ENCODE measurements around the gene FBXL2.
"Not testable (repeated sequence)": the region's sequence is repeated elsewhere in the genome, so short reads cannot be mapped to it uniquely, and the experiment has no call there.

FBXL2 gene

GRCh38 chr3:33314993-33315392, 37.8 kb downstream of the FBXL2 start:
- no peaks in the 10 kb centered on the region for H3K4me1 ChIP-seq (ENCODE audit: control insufficient read depth, insufficient read depth, low read length)
- no peaks in the 10 kb centered on the region for H3K36me3 ChIP-seq (ENCODE audit: control insufficient read depth in 2 of 2, insufficient read depth in 2 of 2, low read length in 2 of 2)
- no peak overlapping the region for H3K27ac ChIP-seq (ENCODE audit: low read length)
- H3K9me3 ChIP-seq (ENCODE audit: control insufficient read depth in 2 of 2, low read length in 2 of 2), result no peaks in the 10 kb centered on the region
- H3K4me3 ChIP-seq (ENCODE audit: low read length in 2 of 2), result no peak overlapping the region
- no peak overlapping the region for H3K9ac ChIP-seq (ENCODE audit: low read length in 2 of 2)
- no peaks in the 10 kb centered on the region for H3K27me3 ChIP-seq (ENCODE audit: control insufficient read depth in 1 of 2, insufficient read depth in 2 of 2, low read length in 2 of 2)

- H3K4me3 ChIP-seq (ENCODE audit: low read length in 2 of 2), result no peak overlapping the region
These were observed 38.6 kb downstream of the FBXL2 start for GRCh38 chr3:33315826-33316225.

GRCh38 chr3:33317963-33318709, 40.9 kb downstream of the FBXL2 start:
- no peak overlapping the region for H3K9ac ChIP-seq (ENCODE audit: low read length in 2 of 2)
- no peak overlapping the region for H3K27ac ChIP-seq (ENCODE audit: low read length)
- no peaks in the 10 kb centered on the region for H3K4me1 ChIP-seq (ENCODE audit: control insufficient read depth, insufficient read depth, low read length)
- H3K27me3 ChIP-seq (ENCODE audit: control insufficient read depth in 1 of 2, insufficient read depth in 2 of 2, low read length in 2 of 2), result no peaks in the 10 kb centered on the region
- no peaks in the 10 kb centered on the region for H3K36me3 ChIP-seq (ENCODE audit: control insufficient read depth in 2 of 2, insufficient read depth in 2 of 2, low read length in 2 of 2)
- no peak overlapping the region for H3K4me3 ChIP-seq (ENCODE audit: low read length in 2 of 2)
- peaks cover 0 to 2% of the 10 kb centered on the region in 2 donors for H3K9me3 ChIP-seq (ENCODE audit: control insufficient read depth in 2 of 2, low read length in 2 of 2)

More at GRCh38 chr3:33315826-33316225, 38.6 kb downstream of the FBXL2 start:
- no peaks in the 10 kb centered on the region for H3K4me1 ChIP-seq (ENCODE audit: control insufficient read depth, insufficient read depth, low read length)
- no peaks in the 10 kb centered on the region for H3K9me3 ChIP-seq (ENCODE audit: control insufficient read depth in 2 of 2, low read length in 2 of 2)
- H3K36me3 ChIP-seq (ENCODE audit: control insufficient read depth in 2 of 2, insufficient read depth in 2 of 2, low read length in 2 of 2), result no peaks in the 10 kb centered on the region
- H3K27ac ChIP-seq (ENCODE audit: low read length), result no peak overlapping the region
- no peaks in the 10 kb centered on the region for H3K27me3 ChIP-seq (ENCODE audit: control insufficient read depth in 1 of 2, insufficient read depth in 2 of 2, low read length in 2 of 2)
- H3K9ac ChIP-seq (ENCODE audit: low read length in 2 of 2), result no peak overlapping the region

GRCh38 chr3:33318710-33319380, 41.6 kb downstream of the FBXL2 start:
- H3K9ac ChIP-seq (ENCODE audit: low read length in 2 of 2), result no peak overlapping the region
- peaks cover 0 to 2% of the 10 kb centered on the region in 2 donors for H3K9me3 ChIP-seq (ENCODE audit: control insufficient read depth in 2 of 2, low read length in 2 of 2)
- H3K27me3 ChIP-seq (ENCODE audit: control insufficient read depth in 1 of 2, insufficient read depth in 2 of 2, low read length in 2 of 2), result no peaks in the 10 kb centered on the region
- H3K4me3 ChIP-seq (ENCODE audit: low read length in 2 of 2), result no peak overlapping the region
- H3K36me3 ChIP-seq (ENCODE audit: control insufficient read depth in 2 of 2, insufficient read depth in 2 of 2, low read length in 2 of 2), result no peaks in the 10 kb centered on the region
- no peaks in the 10 kb centered on the region for H3K4me1 ChIP-seq (ENCODE audit: control insufficient read depth, insufficient read depth, low read length)
- no peak overlapping the region for H3K27ac ChIP-seq (ENCODE audit: low read length)

- Histone ChIP-seq H3K4me3 (ENCODE audit: low read length in 2 of 2) (no peak overlapping the region), H3K36me3 (ENCODE audit: control insufficient read depth in 2 of 2, insufficient read depth in 2 of 2, low read length in 2 of 2) (no peaks in the 10 kb centered on the region), H3K4me1 (ENCODE audit: control insufficient read depth, insufficient read depth, low read length) (no peaks in the 10 kb centered on the region), H3K27ac (ENCODE audit: low read length) (no peak overlapping the region), H3K27me3 (ENCODE audit: control insufficient read depth in 1 of 2, insufficient read depth in 2 of 2, low read length in 2 of 2) (no peaks in the 10 kb centered on the region), H3K9ac (ENCODE audit: low read length in 2 of 2) (no peak overlapping the region), H3K9me3 (ENCODE audit: control insufficient read depth in 2 of 2, low read length in 2 of 2) (peaks cover 0 to 2% of the 10 kb centered on the region in 2 donors)
These were observed 45.2 kb downstream of the FBXL2 start for GRCh38 chr3:33322412-33322811.

GRCh38 chr3:33331414-33331813, 54.2 kb downstream of the FBXL2 start:
- Histone ChIP-seq H3K4me3 (ENCODE audit: low read length in 2 of 2) (no peak overlapping the region), H3K9ac (ENCODE audit: low read length in 2 of 2) (no peak overlapping the region), H3K27me3 (ENCODE audit: control insufficient read depth in 1 of 2, insufficient read depth in 2 of 2, low read length in 2 of 2) (no peaks in the 10 kb centered on the region), H3K4me1 (ENCODE audit: control insufficient read depth, insufficient read depth, low read length) (no peaks in the 10 kb centered on the region), H3K36me3 (ENCODE audit: control insufficient read depth in 2 of 2, insufficient read depth in 2 of 2, low read length in 2 of 2) (no peaks in the 10 kb centered on the region), H3K9me3 (ENCODE audit: control insufficient read depth in 2 of 2, low read length in 2 of 2) (peaks cover 0 to 8% of the 10 kb centered on the region in 2 donors), H3K27ac (ENCODE audit: low read length) (no peak overlapping the region)

GRCh38 chr3:33334364-33334763, 57.1 kb downstream of the FBXL2 start:
- H3K27ac ChIP-seq (ENCODE audit: low read length), result no peak overlapping the region
- no peaks in the 10 kb centered on the region for H3K36me3 ChIP-seq (ENCODE audit: control insufficient read depth in 2 of 2, insufficient read depth in 2 of 2, low read length in 2 of 2)
- no peaks in the 10 kb centered on the region for H3K27me3 ChIP-seq (ENCODE audit: control insufficient read depth in 1 of 2, insufficient read depth in 2 of 2, low read length in 2 of 2)
- H3K4me1 ChIP-seq (ENCODE audit: control insufficient read depth, insufficient read depth, low read length), result no peaks in the 10 kb centered on the region
- no peak overlapping the region for H3K9ac ChIP-seq (ENCODE audit: low read length in 2 of 2)
- H3K9me3 ChIP-seq (ENCODE audit: control insufficient read depth in 2 of 2, low read length in 2 of 2), result peaks cover 0 to 8% of the 10 kb centered on the region in 2 donors
- no peak overlapping the region for H3K4me3 ChIP-seq (ENCODE audit: low read length in 2 of 2)

- H3K27ac ChIP-seq (ENCODE audit: low read length); H3K4me3 ChIP-seq (ENCODE audit: low read length in 2 of 2); H3K9ac ChIP-seq (ENCODE audit: low read length in 2 of 2): not testable (repeated sequence)
These were observed 61.8 kb downstream of the FBXL2 start for GRCh38 chr3:33338936-33339465.

GRCh38 chr3:33339758-33340157, 62.5 kb downstream of the FBXL2 start:
- Histone ChIP-seq H3K9ac (ENCODE audit: low read length in 2 of 2) (no peak overlapping the region), H3K9me3 (ENCODE audit: control insufficient read depth in 2 of 2, low read length in 2 of 2) (no peaks in the 10 kb centered on the region), H3K4me3 (ENCODE audit: low read length in 2 of 2) (no peak overlapping the region), H3K36me3 (ENCODE audit: control insufficient read depth in 2 of 2, insufficient read depth in 2 of 2, low read length in 2 of 2) (no peaks in the 10 kb centered on the region), H3K27ac (ENCODE audit: low read length) (no peak overlapping the region), H3K27me3 (ENCODE audit: control insufficient read depth in 1 of 2, insufficient read depth in 2 of 2, low read length in 2 of 2) (no peaks in the 10 kb centered on the region), H3K4me1 (ENCODE audit: control insufficient read depth, insufficient read depth, low read length) (no peaks in the 10 kb centered on the region)

More at GRCh38 chr3:33338936-33339465, 61.8 kb downstream of the FBXL2 start:
- H3K4me1 ChIP-seq (ENCODE audit: control insufficient read depth, insufficient read depth, low read length); H3K36me3 ChIP-seq (ENCODE audit: control insufficient read depth in 2 of 2, insufficient read depth in 2 of 2, low read length in 2 of 2); H3K9me3 ChIP-seq (ENCODE audit: control insufficient read depth in 2 of 2, low read length in 2 of 2); H3K27me3 ChIP-seq (ENCODE audit: control insufficient read depth in 1 of 2, insufficient read depth in 2 of 2, low read length in 2 of 2): not testable (repeated sequence)

GRCh38 chr3:33355611-33356010, 78.4 kb downstream of the FBXL2 start:
- Histone ChIP-seq H3K27ac (ENCODE audit: low read length) (no peak overlapping the region), H3K9me3 (ENCODE audit: control insufficient read depth in 2 of 2, low read length in 2 of 2) (no peaks in the 10 kb centered on the region), H3K36me3 (ENCODE audit: control insufficient read depth in 2 of 2, insufficient read depth in 2 of 2, low read length in 2 of 2) (no peaks in the 10 kb centered on the region), H3K4me1 (ENCODE audit: control insufficient read depth, insufficient read depth, low read length) (peaks cover 6% of the 10 kb centered on the region), H3K9ac (ENCODE audit: low read length in 2 of 2) (no peak overlapping the region), H3K4me3 (ENCODE audit: low read length in 2 of 2) (no peak overlapping the region), H3K27me3 (ENCODE audit: control insufficient read depth in 1 of 2, insufficient read depth in 2 of 2, low read length in 2 of 2) (no peaks in the 10 kb centered on the region)

All from stomach smooth muscle (tissue), 2 donors.